Stimulated activated naive CD4-positive, alpha-beta T cell (primary cell): ENCODE data around the gene KCNG2.

Source experiments
- DNase-seq, 6 experiments: peaks; one replicate each; lab custom pipeline; 2025; lab: John Stamatoyannopoulos, UW

The KCNG2 gene

DNA sequence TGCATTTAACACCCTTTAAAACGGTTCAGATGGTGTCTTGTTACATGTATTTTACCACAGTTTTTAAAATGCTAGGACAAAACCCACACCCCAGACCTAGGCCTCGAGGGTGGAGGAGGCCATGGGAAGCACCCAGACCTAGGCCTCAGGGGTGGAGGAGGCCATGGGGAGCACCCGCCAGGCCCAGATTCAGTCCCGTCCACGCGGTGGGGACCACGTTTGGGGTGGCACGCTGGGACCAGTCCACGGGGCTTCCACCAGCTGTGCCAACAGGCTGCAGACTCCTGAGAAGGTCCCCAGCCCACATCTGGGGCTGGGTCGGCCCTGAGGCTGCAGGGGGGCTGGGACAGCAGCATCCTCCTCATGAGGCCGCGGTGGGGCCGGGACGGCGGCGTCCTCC is 90.3 kb downstream of the KCNG2 start:
- DNase-seq: no peak

DNA sequence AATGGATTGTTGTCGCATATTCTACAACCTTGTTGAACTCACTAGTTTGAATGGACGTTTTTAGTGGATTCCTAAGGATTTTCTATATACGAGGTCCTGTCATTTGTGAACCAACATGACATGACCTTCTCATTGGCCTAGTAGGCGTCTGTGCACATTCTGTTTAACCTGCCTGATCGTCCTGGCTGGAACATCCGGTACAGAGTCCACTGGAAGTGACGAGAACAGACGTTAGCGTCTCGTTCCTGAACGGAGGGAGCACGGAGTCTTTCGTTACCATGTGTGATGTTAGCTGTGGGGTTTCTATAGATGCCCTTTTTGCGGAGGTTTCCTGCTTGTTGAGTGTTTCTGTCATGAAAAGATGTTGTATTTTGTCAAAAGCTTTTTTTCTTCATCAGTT is 91.8 kb downstream of the KCNG2 start:
- DNase-seq: no peak

DNA sequence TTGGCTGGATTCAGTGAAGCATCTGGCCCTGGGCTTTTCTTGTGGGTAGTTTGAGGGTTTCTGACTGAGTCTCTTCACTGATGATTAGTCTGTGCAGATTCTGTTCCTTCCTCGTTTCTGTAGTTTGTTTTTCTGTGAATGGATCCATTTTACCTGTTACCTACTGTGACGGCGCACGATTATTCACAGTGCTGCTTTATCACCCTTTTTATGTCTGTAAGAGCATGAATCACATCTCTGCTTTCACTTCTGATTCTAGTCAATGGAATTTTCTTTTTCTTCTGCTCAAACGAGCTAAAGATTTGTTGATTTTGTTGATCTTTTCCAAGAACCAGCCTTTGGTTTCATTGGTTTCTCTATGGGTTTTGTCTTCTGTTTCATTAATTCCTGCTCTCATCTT is 92.9 kb downstream of the KCNG2 start:
- no peak for DNase-seq

DNA sequence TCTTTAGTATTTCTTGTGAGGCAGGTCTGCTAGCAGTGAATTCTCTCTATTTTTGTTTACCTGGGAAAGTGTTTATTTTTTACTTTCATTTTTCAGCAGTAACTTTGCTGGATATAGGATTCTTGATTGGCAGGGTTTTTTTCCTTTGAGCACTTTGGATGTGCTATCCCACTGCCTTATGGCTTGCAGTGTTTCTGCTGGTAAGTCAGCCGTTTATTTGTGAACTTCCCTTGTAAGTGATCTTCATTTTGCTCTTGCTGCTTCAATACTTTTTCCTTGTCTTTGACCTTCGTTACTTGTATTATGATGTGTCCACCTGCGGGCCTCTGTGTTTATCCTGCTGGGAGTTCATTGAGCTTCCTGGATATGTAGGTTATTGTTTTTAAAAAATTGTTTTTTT is 99.0 kb downstream of the KCNG2 start:
- no peak for DNase-seq

DNA sequence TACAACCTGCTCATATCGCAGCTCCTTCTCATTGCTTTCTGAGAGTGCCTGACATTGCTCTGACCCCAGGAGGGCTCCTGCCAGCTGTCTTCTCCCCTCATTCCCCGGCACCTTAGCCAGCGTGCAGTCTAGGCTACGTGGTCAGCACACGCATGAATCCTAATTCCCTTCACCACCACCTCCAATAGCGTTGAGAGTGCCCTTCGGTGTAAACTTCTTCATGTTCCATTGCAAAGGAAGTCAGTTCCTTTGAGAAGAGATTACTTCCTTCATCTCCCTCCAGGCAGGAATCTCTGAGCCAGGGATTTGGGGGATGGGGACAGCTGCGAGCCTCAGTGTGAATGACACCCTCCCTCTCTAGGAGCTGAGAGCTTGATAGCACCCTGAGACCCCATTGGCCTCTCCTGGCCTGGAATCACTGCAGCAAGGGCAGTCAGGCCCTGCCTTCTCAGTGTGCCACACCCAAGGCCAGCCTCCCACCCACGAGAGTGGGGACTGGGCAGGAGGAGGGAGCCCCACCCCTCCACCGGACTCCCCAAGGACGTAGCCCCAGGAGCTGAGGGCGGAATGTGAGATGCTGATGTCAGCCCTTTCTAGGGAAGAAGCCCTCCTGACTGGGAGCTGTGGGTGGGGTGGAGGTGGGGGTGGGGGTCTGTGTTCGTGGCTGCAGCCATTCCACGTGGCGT is 100.3 kb downstream of the KCNG2 start:
- no peak for DNase-seq

DNA sequence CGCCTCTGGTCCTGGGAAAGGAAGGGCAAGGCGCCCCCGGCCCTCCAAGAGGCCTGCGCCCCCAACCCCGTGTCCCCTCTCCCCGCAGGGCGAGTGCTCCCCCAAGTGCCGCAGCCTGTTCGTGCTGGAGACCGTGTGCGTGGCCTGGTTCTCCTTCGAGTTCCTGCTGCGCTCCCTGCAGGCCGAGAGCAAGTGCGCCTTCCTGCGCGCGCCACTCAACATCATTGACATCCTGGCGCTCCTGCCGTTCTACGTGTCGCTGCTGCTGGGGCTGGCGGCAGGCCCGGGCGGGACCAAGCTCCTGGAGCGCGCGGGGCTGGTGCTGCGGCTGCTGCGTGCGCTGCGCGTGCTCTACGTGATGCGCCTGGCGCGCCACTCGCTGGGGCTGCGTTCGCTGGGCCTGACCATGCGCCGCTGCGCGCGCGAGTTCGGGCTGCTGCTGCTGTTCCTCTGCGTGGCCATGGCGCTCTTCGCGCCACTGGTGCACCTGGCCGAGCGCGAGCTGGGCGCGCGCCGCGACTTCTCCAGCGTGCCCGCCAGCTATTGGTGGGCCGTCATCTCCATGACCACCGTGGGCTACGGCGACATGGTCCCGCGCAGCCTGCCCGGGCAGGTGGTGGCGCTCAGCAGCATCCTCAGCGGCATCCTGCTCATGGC is 101.3 kb downstream of the KCNG2 start:
- DNase-seq: no peak

DNA sequence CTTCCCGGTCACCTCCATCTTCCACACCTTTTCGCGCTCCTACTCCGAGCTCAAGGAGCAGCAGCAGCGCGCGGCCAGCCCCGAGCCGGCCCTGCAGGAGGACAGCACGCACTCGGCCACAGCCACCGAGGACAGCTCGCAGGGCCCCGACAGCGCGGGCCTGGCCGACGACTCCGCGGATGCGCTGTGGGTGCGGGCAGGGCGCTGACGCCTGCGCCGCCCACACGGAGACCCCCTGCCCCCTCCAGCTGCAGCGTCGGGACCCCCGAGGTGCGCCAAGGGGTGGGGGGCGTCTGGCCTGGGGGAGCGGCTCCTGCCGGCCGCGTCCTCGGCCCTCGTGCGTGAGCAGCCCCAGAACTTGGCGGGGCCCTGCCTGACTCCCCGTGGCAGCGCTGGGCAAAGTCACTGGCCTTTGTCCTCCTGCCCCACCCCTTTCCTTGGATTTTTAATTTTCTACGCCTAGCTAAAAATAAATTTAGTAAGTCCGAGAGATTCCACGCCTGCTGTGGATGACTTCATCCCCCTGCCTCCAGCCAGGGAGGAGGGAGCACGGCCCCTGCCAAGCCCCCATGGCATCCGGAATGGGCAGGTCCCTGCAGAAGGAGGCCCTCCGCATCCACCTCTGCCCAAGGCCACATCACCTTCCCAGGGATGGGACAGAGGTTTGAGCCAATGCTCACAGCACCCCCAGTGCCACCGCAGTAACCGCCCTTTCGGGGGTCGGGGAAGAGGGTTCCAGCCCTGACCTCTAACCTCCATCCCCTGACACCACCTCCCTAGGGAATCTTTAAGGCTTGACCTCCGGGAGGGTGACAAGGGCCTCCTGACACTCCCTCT is 102.1 kb downstream of the KCNG2 start:
- no peak for DNase-seq

DNA sequence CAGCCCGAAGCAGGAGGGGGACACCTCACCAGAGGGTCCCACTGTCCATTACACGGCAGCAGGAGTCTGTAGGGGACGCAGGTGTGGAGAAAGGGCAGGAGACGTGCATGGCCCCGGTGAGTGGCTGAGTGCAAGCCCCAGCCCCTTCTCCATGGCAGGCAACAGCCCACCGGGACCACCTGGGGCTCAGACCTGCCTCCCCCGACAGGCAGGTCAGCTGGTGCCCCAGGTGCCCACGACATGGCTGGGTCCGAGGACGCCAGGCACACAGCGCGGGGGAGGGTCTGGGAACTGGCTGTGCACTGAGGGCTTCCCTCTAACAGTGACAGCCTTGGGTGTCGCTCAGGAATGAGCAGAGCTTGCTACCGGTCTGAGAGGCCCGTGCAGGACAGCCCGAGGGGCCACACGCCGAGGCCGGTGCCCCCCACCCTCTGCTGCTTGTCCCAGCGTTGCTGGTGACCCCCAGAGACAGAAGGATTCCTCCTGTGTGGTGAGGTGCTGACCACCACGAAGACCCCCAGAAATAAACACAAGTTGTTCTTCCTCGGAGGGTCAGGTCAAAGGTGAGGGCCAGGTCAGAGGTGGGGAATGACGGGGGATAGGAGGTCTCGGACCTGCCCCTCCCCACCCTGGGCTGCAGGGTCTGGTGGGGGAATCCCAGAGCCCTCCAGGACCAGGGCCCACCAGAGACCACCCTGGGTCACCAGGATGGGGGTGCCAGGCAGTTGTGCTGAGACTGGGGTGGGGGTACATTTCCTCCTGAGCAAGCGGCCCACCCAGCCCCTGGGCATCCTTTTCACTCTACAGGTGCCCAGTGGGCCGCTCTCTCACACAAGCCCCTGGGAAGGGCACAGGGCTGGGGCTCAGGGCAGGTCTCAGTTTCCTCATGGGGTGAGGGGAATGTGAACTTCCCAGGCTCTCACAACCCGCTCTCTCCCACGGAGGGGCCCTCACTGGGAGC is 103.2 kb downstream of the KCNG2 start:
- DNase-seq: no peak

DNA sequence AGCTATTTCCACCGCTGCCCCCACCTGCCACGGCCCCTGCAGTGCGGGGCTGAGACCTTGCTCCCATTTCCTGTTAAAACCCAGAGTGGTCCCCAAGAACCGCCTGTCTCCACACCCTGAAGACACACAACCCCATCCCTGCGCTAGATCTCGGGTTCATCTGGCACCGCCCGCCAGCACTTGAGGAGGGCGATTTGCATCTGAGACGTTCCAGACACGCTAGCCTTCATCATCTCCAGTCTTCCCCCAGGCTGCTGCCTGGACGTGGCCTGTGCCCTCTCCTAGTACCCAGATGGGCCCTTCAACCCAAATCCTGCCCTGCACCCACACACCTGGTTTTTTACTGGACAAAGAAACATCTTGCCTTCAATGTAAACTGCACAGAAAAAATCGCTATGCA is 103.9 kb downstream of the KCNG2 start:
- no peak for DNase-seq

DNA sequence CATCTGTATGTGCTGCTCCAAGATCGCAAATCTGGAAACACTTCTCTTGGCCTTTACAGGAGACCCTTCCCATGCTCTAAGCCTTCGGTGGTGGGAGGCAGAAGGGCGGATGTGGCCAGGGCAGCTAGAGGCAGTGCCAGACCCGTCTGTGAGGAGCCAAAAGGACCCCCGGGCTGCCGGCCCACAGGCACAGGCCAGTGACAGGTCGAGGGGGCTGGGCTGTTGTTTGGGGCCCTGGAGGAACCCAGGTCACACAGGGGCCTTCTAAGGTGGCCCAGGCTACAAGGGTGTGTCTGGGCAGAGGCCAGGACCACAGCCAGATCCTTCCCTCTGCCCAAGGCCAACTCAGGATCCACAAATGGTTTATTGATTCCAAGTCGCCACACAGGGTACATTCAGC is 104.3 kb downstream of the KCNG2 start:
- no peak for DNase-seq

DNA sequence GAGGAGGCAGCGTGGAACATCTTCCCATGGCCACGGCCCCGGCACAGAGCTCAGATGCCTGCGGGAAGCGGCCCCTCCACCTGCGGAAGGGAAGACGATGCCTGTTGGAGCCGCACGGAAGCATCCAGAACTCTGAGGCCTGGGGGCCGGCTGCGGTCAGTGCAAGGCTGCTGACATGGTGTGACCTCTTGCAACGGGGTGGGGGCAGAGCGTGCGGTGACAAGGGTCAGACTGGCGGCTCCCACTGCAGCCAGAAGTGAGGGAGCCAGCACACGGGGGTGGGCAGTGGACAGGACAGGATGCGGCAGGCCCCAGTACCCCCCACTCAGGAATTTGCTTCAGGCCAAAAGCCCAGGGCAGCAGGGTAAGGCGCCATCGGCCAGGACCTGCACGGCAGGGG is 104.9 kb downstream of the KCNG2 start:
- no peak for DNase-seq

DNA sequence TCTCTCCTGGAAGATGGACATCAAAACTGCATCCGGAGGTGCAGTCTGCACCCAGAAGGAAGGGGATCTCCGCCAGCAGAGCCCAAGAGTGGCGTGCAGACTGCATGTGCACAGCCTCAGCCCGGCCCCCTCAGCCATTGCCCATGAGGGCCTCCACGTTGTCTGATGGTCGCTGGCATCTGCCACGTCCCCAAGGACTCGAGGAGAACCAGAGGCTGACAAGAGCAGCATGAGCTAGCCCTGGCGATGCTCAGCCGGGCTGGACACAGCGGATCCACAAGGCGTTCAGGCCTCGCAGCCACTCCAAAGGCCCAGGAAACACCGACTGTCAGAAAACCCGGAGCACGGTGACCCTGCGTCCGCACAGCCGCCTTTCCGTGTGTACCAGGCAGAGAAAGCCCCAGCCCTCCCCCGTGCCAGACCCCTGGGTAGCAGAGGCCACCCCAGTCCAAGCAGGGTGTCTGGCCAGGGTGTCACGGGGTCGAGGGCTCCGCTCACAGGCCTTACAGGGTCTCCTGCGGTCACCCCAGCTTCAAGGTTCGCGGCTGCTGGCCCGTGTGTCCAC is 105.4 kb downstream of the KCNG2 start:
- DNase-seq: no peak

DNA sequence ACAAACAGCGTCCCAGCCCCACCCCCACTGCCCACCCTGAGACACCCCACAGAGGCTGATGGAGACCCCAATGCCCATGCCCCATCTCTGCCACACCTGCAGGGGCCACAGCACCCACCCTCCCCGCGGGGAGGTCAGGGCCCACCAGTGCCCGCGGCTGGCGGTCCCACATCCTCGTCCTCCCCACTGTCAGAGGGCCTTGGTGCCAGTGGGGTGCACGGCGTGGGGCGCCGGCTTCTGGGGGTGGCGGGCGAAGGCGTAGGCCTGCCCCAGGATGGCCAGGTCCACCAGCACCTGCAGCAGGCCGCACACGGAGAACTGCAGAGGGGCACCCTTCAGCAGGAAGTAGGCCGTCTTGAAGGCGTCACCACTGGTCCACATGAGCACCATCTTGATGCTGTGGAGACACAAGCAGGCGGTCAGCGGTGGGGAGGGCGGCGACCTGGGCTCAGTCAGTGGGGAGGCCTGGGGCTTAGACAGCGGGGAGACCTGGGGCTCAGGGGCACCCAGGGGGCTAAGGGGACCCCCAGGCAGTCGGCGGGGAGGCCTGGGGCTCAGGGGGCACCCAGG is 106.1 kb downstream of the KCNG2 start:
- DNase-seq: no peak

DNA sequence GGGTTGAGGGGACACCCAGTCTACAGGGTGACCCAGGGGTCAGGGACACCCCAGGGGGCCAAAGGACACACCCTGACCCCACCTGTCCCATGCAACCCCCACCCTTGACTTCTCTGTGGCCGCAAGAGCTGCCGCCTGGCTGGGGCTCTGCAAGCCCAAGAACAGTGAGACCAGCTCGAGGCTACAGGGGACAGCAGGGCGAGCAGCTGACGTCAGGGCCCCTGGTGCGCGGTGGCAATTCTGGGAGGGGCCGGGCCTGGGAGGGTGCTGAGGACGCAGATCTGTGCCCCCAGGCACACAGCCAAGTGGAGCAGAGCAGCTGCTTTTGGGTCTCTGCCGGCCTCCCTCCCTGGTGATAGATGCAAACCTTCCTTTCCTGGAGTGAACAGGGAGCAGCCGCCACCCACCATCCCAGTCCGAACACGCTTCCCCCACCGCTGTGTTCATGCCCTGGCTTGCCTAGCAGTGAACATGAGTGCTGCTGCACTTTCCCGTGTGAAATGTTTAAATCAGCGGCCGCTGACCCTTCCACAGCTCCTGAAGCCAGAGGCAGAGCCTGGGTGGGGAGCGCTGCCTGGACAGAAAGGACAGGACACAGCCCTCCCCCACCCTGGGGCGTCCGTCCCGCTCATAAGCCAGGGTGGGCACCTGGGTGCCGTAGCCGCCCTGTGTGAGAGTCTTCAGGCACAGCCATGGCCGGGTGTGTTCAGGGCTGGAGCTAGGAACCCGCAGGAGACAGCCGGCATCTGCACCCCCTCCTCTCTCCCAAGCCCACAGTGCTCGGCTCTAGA is 106.8 kb downstream of the KCNG2 start:
- DNase-seq: no peak

DNA sequence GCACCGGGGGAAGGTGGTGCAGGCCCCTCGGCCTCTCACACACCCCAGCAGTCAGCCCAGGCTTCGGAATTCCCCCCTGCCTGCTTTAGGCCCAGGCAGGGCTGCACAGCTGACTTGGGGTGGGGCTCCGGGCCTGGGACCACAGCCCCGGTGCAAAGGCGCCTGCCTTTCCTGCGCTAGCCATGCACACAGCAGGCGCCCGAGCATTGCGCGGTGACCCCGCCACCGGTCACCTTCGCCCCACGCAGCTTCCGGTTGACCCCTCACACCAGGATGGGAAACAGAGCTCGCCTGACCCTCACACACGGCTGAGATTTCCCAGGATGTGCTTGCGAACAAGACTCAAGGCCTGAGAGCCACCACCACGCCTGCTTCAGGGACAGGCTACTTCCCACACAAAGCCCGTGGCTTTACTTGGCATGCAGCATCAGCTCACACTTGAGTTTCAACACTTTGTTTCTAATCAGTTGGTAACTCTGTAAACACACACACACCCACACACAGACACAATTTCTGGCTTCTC is 107.7 kb downstream of the KCNG2 start:
- no peak for DNase-seq

DNA sequence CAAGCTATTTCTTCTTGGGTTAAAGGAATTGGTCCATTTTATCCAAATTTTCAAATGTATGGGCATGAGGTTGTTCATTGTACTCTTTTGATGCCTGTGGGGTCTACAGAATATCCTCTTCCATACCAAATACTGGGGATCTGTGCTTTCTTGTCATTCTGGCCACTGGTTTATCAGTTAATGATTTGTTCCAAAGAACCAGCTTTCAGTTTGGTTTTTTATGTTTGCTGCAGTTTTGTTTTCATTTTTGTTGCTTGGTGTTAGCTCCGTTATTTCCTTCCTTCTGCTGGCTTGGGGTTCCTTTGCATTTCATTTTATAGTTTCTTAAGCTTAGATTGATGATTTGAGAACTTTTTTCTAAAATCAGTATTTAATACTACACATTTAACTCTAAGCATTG is 108.3 kb downstream of the KCNG2 start:
- no peak for DNase-seq

DNA sequence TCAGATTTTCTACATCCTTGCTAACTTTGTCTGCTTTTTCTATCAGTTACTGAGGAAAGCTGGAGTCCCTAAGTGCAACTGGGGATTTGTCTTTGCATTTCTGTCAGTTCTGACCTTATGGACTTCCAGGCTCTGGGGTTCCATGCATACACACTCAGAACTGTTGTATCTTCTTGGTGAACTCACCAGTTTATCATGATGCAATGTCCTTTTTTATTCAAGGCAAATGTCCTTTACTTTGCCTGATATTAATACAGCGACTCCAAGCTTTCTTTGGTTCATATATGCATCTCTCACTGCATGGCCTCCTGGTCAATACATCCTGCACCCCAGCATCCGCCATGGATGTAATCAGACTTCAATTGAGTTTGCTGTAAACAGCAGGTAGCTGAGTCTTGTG is 109.0 kb downstream of the KCNG2 start:
- DNase-seq: no peak

DNA sequence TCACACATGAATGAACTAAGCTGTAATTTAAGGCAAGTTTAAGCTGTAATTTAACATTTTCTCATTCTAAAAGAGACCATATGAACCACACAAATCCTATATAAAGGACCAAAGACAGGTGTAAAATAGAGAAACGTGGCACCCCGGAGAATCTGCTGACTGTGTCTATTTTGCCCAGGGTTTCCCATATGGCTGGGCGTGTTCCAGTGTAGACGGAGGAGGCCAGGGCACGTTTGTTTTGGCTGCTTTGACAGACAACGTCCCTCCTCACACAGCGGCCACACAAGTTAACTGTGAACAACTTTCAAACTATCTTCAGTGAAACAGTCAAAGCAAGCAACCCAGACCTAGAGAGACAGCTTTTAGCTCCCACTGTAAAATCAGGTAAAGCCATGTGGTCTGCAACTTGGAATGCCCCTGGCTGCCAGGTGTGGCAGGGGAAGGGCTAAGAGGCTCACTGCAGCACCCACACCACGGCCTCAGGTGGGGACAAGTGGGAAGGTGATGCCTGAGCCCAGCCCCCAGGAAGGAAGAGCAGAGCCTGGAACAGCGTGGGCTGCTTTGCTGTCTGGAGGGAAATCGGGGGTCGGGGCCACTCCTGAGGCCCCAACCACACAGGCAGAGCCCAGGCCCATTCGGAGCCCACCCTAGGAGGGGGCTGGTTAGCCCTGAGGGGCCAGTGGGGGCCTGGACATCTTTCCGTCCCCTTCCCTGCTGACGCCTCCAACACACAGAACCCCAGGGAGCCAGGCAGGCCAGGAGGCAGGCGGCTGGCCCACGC is 113.0 kb downstream of the KCNG2 start:
- no peak for DNase-seq
